ENCODE data around the gene OSBPL8.

OSBPL8 gene

GRCh38 chr12:76559400-76560085 is at the start of gene OSBPL8:
Gene OSBPL8, minus strand, starts transcription at chr12:76559771. Its CDS starts 72,220 bp downstream, at chr12:76487551.
- peak; percentile 89 for DNase-seq (ENCODE audit: low spot score)

GRCh38 chr12:76608070-76608469 is 48.5 kb upstream of the OSBPL8 start:
- no peak for DNase-seq (ENCODE audit: low spot score)

GRCh38 chr12:76595056-76595455 is 35.5 kb upstream of the OSBPL8 start:
- no peak for DNase-seq (ENCODE audit: low spot score)

GRCh38 chr12:76591476-76591875 is 31.9 kb upstream of the OSBPL8 start:
- no peak for DNase-seq (ENCODE audit: low spot score)

- no peak for DNase-seq (ENCODE audit: low spot score)
Observed at GRCh38 chr12:76590131-76590530, 30.6 kb upstream of the OSBPL8 start.

- no peak for DNase-seq (ENCODE audit: low spot score)
Observed at GRCh38 chr12:76588881-76589565, 29.5 kb upstream of the OSBPL8 start.

- DNase-seq (ENCODE audit: low spot score) = no peak
Observed at GRCh38 chr12:76587428-76588178, 28.0 kb upstream of the OSBPL8 start.

GRCh38 chr12:76586764-76587395 is 27.3 kb upstream of the OSBPL8 start:
- DNase-seq (ENCODE audit: low spot score) = peak; percentile 56

- no peak for DNase-seq (ENCODE audit: low spot score)
Observed at GRCh38 chr12:76583301-76583700, 23.7 kb upstream of the OSBPL8 start.

- no peak for DNase-seq (ENCODE audit: low spot score)
Observed at GRCh38 chr12:76573840-76574373, 14.3 kb upstream of the OSBPL8 start.

- DNase-seq (ENCODE audit: low spot score) = no peak
Observed at GRCh38 chr12:76571256-76571655, 11.7 kb upstream of the OSBPL8 start.

- no peak for DNase-seq (ENCODE audit: low spot score)
Observed at GRCh38 chr12:76569685-76570604, 10.4 kb upstream of the OSBPL8 start.

- no peak for DNase-seq (ENCODE audit: low spot score)
Observed at GRCh38 chr12:76568888-76569551, 9.4 kb upstream of the OSBPL8 start.

- DNase-seq (ENCODE audit: low spot score) = no peak
Observed at GRCh38 chr12:76568130-76568529, 8.6 kb upstream of the OSBPL8 start.

- DNase-seq (ENCODE audit: low spot score) = no peak
Observed at GRCh38 chr12:76563061-76563460, 3.5 kb upstream of the OSBPL8 start.

- DNase-seq (ENCODE audit: low spot score) = no peak
Observed at GRCh38 chr12:76562130-76562529, 2.6 kb upstream of the OSBPL8 start.

GRCh38 chr12:76560086-76560491 is 518 bp upstream of the OSBPL8 start:
- no peak for DNase-seq (ENCODE audit: low spot score)

- peak; percentile 69 for DNase-seq (ENCODE audit: low spot score)
Observed at GRCh38 chr12:76558684-76559399, 729 bp downstream of the OSBPL8 start.

GRCh38 chr12:76556368-76556767 is 3.2 kb downstream of the OSBPL8 start:
- no peak for DNase-seq (ENCODE audit: low spot score)

- no peak for DNase-seq (ENCODE audit: low spot score)
Observed at GRCh38 chr12:76555797-76556196, 3.8 kb downstream of the OSBPL8 start.

Data from SW480 (cell line).